Activated naive CD4-positive, alpha-beta T cell treated with anti-CD3 and anti-CD28 coated beads, Interleukin-2, amount 50 U/mL, for 24 hours (primary cell): Measurements from ENCODE around the gene TRAPPC11.

ENCODE experiments used
- H3K27ac Mint-ChIP-seq: one replicate; pipeline ENCODE4 v1.8.0; 2021; ENCODE audit warnings: mild to moderate bottlenecking, mixed read lengths
- H3K27me3 Mint-ChIP-seq: one replicate; pipeline ENCODE4 v1.8.0; 2021; ENCODE audit warnings: mixed read lengths
- H3K36me3 Mint-ChIP-seq: one replicate; pipeline ENCODE4 v1.8.0; 2021; ENCODE audit warnings: mixed read lengths
- H3K4me1 Mint-ChIP-seq: one replicate; pipeline ENCODE4 v1.8.0; 2021; ENCODE audit warnings: mixed read lengths
- H3K4me3 Mint-ChIP-seq: one replicate; pipeline ENCODE4 v1.8.0; 2021; ENCODE audit warnings: mild to moderate bottlenecking, mixed read lengths
- H3K9me3 Mint-ChIP-seq: one replicate; pipeline ENCODE4 v1.8.0; 2021; ENCODE audit warnings: mixed read lengths

The TRAPPC11 gene

GRCh38 chr4:183633476-183634400 is 25.4 kb upstream of the TRAPPC11 start:
- Mint-ChIP-seq H3K27ac (no peak overlapping the region), H3K9me3 (no peaks in the 10 kb centered on the region), H3K27me3 (peaks cover 2% of the 10 kb centered on the region), H3K4me3 (no peak overlapping the region), H3K4me1 (peaks cover 11% of the 10 kb centered on the region), H3K36me3 (no peaks in the 10 kb centered on the region)

GRCh38 chr4:183635321-183635720 is 23.8 kb upstream of the TRAPPC11 start:
- Mint-ChIP-seq H3K27me3 (no peaks in the 10 kb centered on the region), H3K4me1 (peaks cover 11% of the 10 kb centered on the region)

GRCh38 chr4:183635741-183636140 is 23.4 kb upstream of the TRAPPC11 start:
- no peak overlapping the region for H3K4me3 Mint-ChIP-seq
- H3K27me3 Mint-ChIP-seq, result no peaks in the 10 kb centered on the region
- no peaks in the 10 kb centered on the region for H3K36me3 Mint-ChIP-seq
- H3K4me1 Mint-ChIP-seq, result peaks cover 11% of the 10 kb centered on the region
- H3K27ac Mint-ChIP-seq, result no peak overlapping the region
- H3K9me3 Mint-ChIP-seq, result no peaks in the 10 kb centered on the region

More at GRCh38 chr4:183635321-183635720, 23.8 kb upstream of the TRAPPC11 start:
- Mint-ChIP-seq H3K36me3 (no peaks in the 10 kb centered on the region), H3K4me3 (no peak overlapping the region), H3K27ac (no peak overlapping the region), H3K9me3 (no peaks in the 10 kb centered on the region)

- no peaks in the 10 kb centered on the region for H3K27me3 Mint-ChIP-seq
- no peak overlapping the region for H3K4me3 Mint-ChIP-seq
- peaks cover 11% of the 10 kb centered on the region for H3K4me1 Mint-ChIP-seq
- no peaks in the 10 kb centered on the region for H3K9me3 Mint-ChIP-seq
- H3K36me3 Mint-ChIP-seq, result peaks cover 3% of the 10 kb centered on the region
- H3K27ac Mint-ChIP-seq, result no peak overlapping the region
These were observed 22.6 kb upstream of the TRAPPC11 start for GRCh38 chr4:183636503-183636902.

GRCh38 chr4:183636923-183637322 is 22.2 kb upstream of the TRAPPC11 start:
- Mint-ChIP-seq H3K4me3 (no peak overlapping the region), H3K27me3 (no peaks in the 10 kb centered on the region), H3K9me3 (no peaks in the 10 kb centered on the region), H3K4me1 (peaks cover 11% of the 10 kb centered on the region), H3K27ac (no peak overlapping the region), H3K36me3 (peaks cover 3% of the 10 kb centered on the region)

- H3K36me3 Mint-ChIP-seq, result peaks cover 3% of the 10 kb centered on the region
- H3K9me3 Mint-ChIP-seq, result no peaks in the 10 kb centered on the region
- no peak overlapping the region for H3K4me3 Mint-ChIP-seq
- no peak overlapping the region for H3K27ac Mint-ChIP-seq
- H3K4me1 Mint-ChIP-seq, result peaks cover 11% of the 10 kb centered on the region
- no peaks in the 10 kb centered on the region for H3K27me3 Mint-ChIP-seq
These were observed 21.6 kb upstream of the TRAPPC11 start for GRCh38 chr4:183637461-183637860.

- Mint-ChIP-seq H3K27me3 (no peaks in the 10 kb centered on the region), H3K36me3 (peaks cover 3% of the 10 kb centered on the region), H3K9me3 (no peaks in the 10 kb centered on the region), H3K4me1 (peaks cover 11% of the 10 kb centered on the region), H3K27ac (no peak overlapping the region), H3K4me3 (no peak overlapping the region)
These were observed 20.7 kb upstream of the TRAPPC11 start for GRCh38 chr4:183638436-183638835.

GRCh38 chr4:183639291-183639690 is 19.8 kb upstream of the TRAPPC11 start:
- Mint-ChIP-seq H3K36me3 (peaks cover 7% of the 10 kb centered on the region), H3K4me3 (no peak overlapping the region), H3K27ac (no peak overlapping the region)

GRCh38 chr4:183645326-183645725 is 13.8 kb upstream of the TRAPPC11 start:
- no peak overlapping the region for H3K27ac Mint-ChIP-seq
- no peak overlapping the region for H3K4me3 Mint-ChIP-seq
- no peaks in the 10 kb centered on the region for H3K9me3 Mint-ChIP-seq
- no peaks in the 10 kb centered on the region for H3K4me1 Mint-ChIP-seq
- H3K36me3 Mint-ChIP-seq, result peaks cover 9% of the 10 kb centered on the region
- H3K27me3 Mint-ChIP-seq, result no peaks in the 10 kb centered on the region

More at GRCh38 chr4:183639291-183639690, 19.8 kb upstream of the TRAPPC11 start:
- Mint-ChIP-seq H3K27me3 (no peaks in the 10 kb centered on the region), H3K4me1 (peaks cover 11% of the 10 kb centered on the region), H3K9me3 (no peaks in the 10 kb centered on the region)

- Mint-ChIP-seq H3K36me3 (peaks cover 3% of the 10 kb centered on the region), H3K27ac (peak overlapping the region; percentile 84), H3K27me3 (no peaks in the 10 kb centered on the region), H3K4me3 (peak overlapping the region; percentile 98), H3K4me1 (peaks cover 42% of the 10 kb centered on the region), H3K9me3 (no peaks in the 10 kb centered on the region)
These were observed 1.5 kb upstream of the TRAPPC11 start for GRCh38 chr4:183657564-183657963.

GRCh38 chr4:183658362-183659028 is 598 bp upstream of the TRAPPC11 start:
- H3K4me3 Mint-ChIP-seq, result peak overlapping the region; percentile 98

GRCh38 chr4:183659872-183660242 is 764 bp downstream of the TRAPPC11 start:
- Mint-ChIP-seq H3K4me3 (peak overlapping the region; percentile 98), H3K9me3 (no peaks in the 10 kb centered on the region), H3K4me1 (peaks cover 48% of the 10 kb centered on the region), H3K27me3 (no peaks in the 10 kb centered on the region), H3K27ac (peak overlapping the region; percentile 87), H3K36me3 (peaks cover 1% of the 10 kb centered on the region)

More at GRCh38 chr4:183658362-183659028, 598 bp upstream of the TRAPPC11 start:
- Mint-ChIP-seq H3K36me3 (no peaks in the 10 kb centered on the region), H3K27ac (peak overlapping the region; percentile 96), H3K9me3 (no peaks in the 10 kb centered on the region), H3K4me1 (peaks cover 42% of the 10 kb centered on the region), H3K27me3 (no peaks in the 10 kb centered on the region)

GRCh38 chr4:183666088-183666487 is 7.0 kb downstream of the TRAPPC11 start:
- Mint-ChIP-seq H3K27me3 (no peaks in the 10 kb centered on the region), H3K4me1 (peaks cover 12% of the 10 kb centered on the region), H3K9me3 (no peaks in the 10 kb centered on the region), H3K27ac (no peak overlapping the region), H3K36me3 (peaks cover 8% of the 10 kb centered on the region), H3K4me3 (no peak overlapping the region)

- Mint-ChIP-seq H3K27me3 (no peaks in the 10 kb centered on the region), H3K27ac (no peak overlapping the region), H3K9me3 (no peaks in the 10 kb centered on the region), H3K36me3 (peaks cover 16% of the 10 kb centered on the region), H3K4me1 (peaks cover 11% of the 10 kb centered on the region), H3K4me3 (no peak overlapping the region)
These were observed 11.2 kb downstream of the TRAPPC11 start for GRCh38 chr4:183670251-183670650.

- Mint-ChIP-seq H3K36me3 (peaks cover 13% of the 10 kb centered on the region), H3K9me3 (no peaks in the 10 kb centered on the region), H3K4me3 (no peak overlapping the region), H3K27ac (no peak overlapping the region), H3K4me1 (peaks cover 6% of the 10 kb centered on the region), H3K27me3 (no peaks in the 10 kb centered on the region)
These were observed 12.0 kb downstream of the TRAPPC11 start for GRCh38 chr4:183670960-183671555.

- no peak overlapping the region for H3K27ac Mint-ChIP-seq
- no peak overlapping the region for H3K4me3 Mint-ChIP-seq
- H3K27me3 Mint-ChIP-seq, result no peaks in the 10 kb centered on the region
- peaks cover 10% of the 10 kb centered on the region for H3K4me1 Mint-ChIP-seq
- no peaks in the 10 kb centered on the region for H3K9me3 Mint-ChIP-seq
- peaks cover 16% of the 10 kb centered on the region for H3K36me3 Mint-ChIP-seq
These were observed 15.1 kb downstream of the TRAPPC11 start for GRCh38 chr4:183674153-183674552.
